SU-DHL-6 (cell line): Measurements from ENCODE around the gene KRT6B.

Source experiments
- H2AFZ ChIP-seq: fragments of 200-600 bp; sonication (generic); 2 replicates; pipeline ENCODE4 v1.6.1; 2014; ENCODE audit warnings: low read depth, mild to moderate bottlenecking, moderate library complexity, mixed read lengths, antibody characterized with exemption, low read length; ENCODE audit not compliant: severe bottlenecking
- H3F3A ChIP-seq: fragments of 200-600 bp; shearing (Covaris generic); 2 replicates; pipeline ENCODE4 v1.6.0; 2016; ENCODE audit warnings: antibody characterized with exemption, mild to moderate bottlenecking; ENCODE audit not compliant: insufficient read depth
- H3K27ac ChIP-seq: fragments of 200-600 bp; sonication (generic); 2 replicates; pipeline ENCODE4 v1.5.1; 2016; ENCODE audit warnings: low read depth, mild to moderate bottlenecking, low read length, moderate library complexity, mixed read lengths
- H3K27me3 ChIP-seq: fragments of 200-600 bp; sonication (generic), shearing (Covaris generic); 2 replicates; pipeline ENCODE4 v1.6.0; 2014; ENCODE audit warnings: mild to moderate bottlenecking, low read length
- H3K36me3 ChIP-seq: fragments of 200-600 bp; sonication (generic); 2 replicates; pipeline ENCODE4 v1.6.1; 2014; ENCODE audit warnings: mild to moderate bottlenecking, low read length, mixed read lengths
- H3K4me2 ChIP-seq: fragments of 300-600, 200-600 bp; shearing (Covaris generic), sonication (generic); 2 replicates; pipeline ENCODE4 v1.6.0; 2014; ENCODE audit warnings: low read length, low read depth, mild to moderate bottlenecking; ENCODE audit not compliant: poor library complexity, severe bottlenecking
- H3K4me3 ChIP-seq: fragments of 200-600 bp; sonication (generic); 2 replicates; pipeline ENCODE4 v1.5.1; 2014; ENCODE audit warnings: antibody characterized with exemption, low read length, mild to moderate bottlenecking, mixed read lengths; ENCODE audit not compliant: insufficient read depth, poor library complexity, severe bottlenecking
- H3K79me2 ChIP-seq: fragments of 200-600 bp; sonication (generic); 2 replicates; pipeline ENCODE4 v1.6.1; 2014; ENCODE audit warnings: mild to moderate bottlenecking, low read length, moderate library complexity; ENCODE audit not compliant: insufficient read depth
- H3K9ac ChIP-seq: fragments of 200-600 bp; sonication (generic); 2 replicates; pipeline ENCODE4 v1.7.0; 2014; ENCODE audit warnings: mild to moderate bottlenecking, low read length
- H3K9me2 ChIP-seq: fragments of 200-600 bp; sonication (generic); replicated peaks from 2 replicates; pipeline ENCODE4 v1.6.1; 2014; ENCODE audit warnings: low read length; ENCODE audit not compliant: insufficient read depth
- H3K9me3 ChIP-seq: fragments of 200-600 bp; sonication (generic); 2 replicates; pipeline ENCODE4 v1.6.1; 2014; ENCODE audit warnings: low read length, mixed read lengths; ENCODE audit not compliant: insufficient read depth
- H4K20me1 ChIP-seq: fragments of 200-600 bp; sonication (generic); 2 replicates; pipeline ENCODE4 v1.6.1; 2014; ENCODE audit warnings: low read depth, mild to moderate bottlenecking, antibody characterized with exemption, low read length, moderate library complexity, mixed read lengths
- EZH2phosphoT487 ChIP-seq: fragments of 200-600 bp; sonication (generic), shearing (Covaris generic); conservative IDR thresholded peaks from 2 replicates; pipeline ENCODE4 v1.6.1; 2018; ENCODE audit warnings: mild to moderate bottlenecking, antibody characterized with exemption, low read length, moderate library complexity, mixed read lengths
- TF ChIP-seq, protein P1 (sequence below): fragments of 200-600 bp; sonication (generic); IDR thresholded peaks from one replicate; pipeline ENCODE4 v1.5.1; 2017; ENCODE audit warnings: antibody characterized with exemption, mild to moderate bottlenecking, low read length, moderate library complexity; ENCODE audit not compliant: insufficient read depth, poor library complexity, severe bottlenecking

The KRT6B gene

DNA sequence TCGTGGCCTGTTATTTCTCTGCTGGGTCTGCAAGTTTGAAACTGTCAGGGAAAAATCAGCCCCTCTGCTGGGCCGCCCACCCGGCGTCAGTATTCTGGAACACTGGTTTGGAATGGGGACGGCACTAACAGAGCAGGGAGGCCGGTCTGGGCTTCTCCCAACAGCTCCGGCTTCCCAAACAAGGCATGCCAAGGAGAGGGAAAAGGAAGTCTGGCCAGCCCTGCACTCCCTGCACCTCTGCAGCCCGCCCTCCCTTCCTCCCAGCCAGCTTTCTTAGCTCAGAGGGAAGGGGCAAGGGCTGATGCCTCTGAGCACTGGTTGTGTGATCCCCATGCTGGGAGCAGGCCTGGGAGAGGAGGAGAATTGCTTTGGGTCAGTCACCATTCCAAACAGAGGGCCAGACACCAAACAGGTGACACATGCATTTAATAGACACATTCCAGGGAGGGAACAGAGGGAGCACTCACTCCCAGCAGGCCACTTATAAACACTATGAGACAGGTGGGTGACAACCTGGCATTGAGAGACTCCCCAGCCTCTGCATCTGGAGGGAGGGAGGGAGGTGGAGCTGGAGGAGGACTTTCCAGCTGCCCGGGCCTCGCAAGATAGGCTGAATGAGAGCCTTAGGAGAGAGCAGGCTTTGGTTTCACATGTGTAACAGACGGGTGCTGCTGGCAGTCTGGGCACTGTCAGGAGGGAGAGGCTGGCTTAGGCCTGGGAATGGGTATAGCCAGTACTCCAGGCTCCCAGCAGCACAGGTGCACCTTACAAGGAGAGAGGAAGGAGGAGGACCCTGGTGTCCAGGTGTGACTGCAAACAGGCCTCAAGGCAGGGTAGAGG lies 28.1 kb downstream of the KRT6B start:
- Histone ChIP-seq H3K4me3 (no peak overlapping the region), H3K9ac (no peak overlapping the region), H3K27me3 (no peaks in the 10 kb centered on the region), H3K9me3 (no peaks in the 10 kb centered on the region), H3K27ac (no peak overlapping the region), H3F3A (no peaks in the 10 kb centered on the region), H2AFZ (no peak overlapping the region), H3K36me3 (no peaks in the 10 kb centered on the region), H3K4me2 (no peak overlapping the region), H3K79me2 (no peaks in the 10 kb centered on the region), H4K20me1 (no peaks in the 10 kb centered on the region), H3K9me2 (no peaks in the 10 kb centered on the region)
- TF ChIP-seq, protein P1, sequence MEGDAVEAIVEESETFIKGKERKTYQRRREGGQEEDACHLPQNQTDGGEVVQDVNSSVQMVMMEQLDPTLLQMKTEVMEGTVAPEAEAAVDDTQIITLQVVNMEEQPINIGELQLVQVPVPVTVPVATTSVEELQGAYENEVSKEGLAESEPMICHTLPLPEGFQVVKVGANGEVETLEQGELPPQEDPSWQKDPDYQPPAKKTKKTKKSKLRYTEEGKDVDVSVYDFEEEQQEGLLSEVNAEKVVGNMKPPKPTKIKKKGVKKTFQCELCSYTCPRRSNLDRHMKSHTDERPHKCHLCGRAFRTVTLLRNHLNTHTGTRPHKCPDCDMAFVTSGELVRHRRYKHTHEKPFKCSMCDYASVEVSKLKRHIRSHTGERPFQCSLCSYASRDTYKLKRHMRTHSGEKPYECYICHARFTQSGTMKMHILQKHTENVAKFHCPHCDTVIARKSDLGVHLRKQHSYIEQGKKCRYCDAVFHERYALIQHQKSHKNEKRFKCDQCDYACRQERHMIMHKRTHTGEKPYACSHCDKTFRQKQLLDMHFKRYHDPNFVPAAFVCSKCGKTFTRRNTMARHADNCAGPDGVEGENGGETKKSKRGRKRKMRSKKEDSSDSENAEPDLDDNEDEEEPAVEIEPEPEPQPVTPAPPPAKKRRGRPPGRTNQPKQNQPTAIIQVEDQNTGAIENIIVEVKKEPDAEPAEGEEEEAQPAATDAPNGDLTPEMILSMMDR = no peak
- TF ChIP-seq EZH2phosphoT487 = no peak

DNA sequence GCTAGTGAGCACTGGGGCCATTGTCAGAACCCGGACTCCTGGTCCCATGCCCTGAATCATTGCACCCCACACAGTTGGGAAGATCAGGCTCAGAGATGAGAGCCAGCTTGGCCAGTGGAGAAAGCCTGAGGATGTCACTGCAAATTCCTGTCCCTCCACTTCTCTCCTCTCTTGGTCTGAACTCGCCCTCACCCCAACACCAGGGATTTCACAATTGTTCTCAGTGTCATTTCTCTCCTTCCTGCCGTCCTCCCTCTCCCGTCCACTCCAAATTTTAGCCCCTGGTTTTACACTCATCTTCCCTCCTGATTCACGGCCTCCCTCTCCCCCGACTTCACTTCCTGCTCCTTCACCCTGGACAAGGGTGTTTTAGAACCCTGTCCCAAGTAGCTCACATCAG lies 28.9 kb downstream of the KRT6B start:
- Histone ChIP-seq H3K4me2 (no peak overlapping the region), H3K9me2 (no peaks in the 10 kb centered on the region), H2AFZ (no peak overlapping the region), H3K9ac (no peak overlapping the region), H3K4me3 (no peak overlapping the region), H3K27ac (no peak overlapping the region), H3K36me3 (no peaks in the 10 kb centered on the region), H3K9me3 (no peaks in the 10 kb centered on the region), H3K79me2 (no peaks in the 10 kb centered on the region), H3F3A (no peaks in the 10 kb centered on the region), H3K27me3 (no peaks in the 10 kb centered on the region), H4K20me1 (no peaks in the 10 kb centered on the region)
- TF ChIP-seq EZH2phosphoT487 = no peak
- TF ChIP-seq, protein P1 = no peak

DNA sequence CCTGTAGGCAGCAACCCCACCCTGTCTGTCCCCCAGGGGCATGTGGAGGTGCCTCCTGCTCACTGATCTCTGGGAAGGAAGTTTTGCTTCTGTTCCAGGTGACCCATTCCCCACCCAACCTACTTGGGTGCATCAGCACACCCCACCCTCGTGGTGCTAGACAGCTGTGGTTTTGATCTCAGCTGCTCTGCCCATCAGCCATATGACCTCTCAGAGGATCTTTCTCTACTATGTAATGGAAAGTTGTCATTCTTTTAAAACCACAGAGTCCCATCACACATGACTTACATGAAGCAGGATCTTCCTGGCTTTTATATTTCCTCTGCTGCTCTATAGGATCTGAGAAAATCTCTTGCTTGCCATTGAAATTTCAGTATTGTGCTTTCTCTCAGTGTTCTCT lies 32.3 kb downstream of the KRT6B start:
- Histone ChIP-seq H3K27me3 (no peaks in the 10 kb centered on the region), H3F3A (no peaks in the 10 kb centered on the region), H3K9ac (no peak overlapping the region), H4K20me1 (no peaks in the 10 kb centered on the region), H3K4me2 (no peak overlapping the region), H3K9me3 (no peaks in the 10 kb centered on the region), H2AFZ (no peak overlapping the region), H3K9me2 (no peaks in the 10 kb centered on the region), H3K27ac (no peak overlapping the region), H3K79me2 (no peaks in the 10 kb centered on the region), H3K4me3 (no peak overlapping the region), H3K36me3 (no peaks in the 10 kb centered on the region)
- TF ChIP-seq EZH2phosphoT487 = no peak
- TF ChIP-seq, protein P1 = no peak
